GM23338 (cell line): Measurements from ENCODE around the gene SLCO4A1. TPM values are rescaled to one million over a fixed set of nuclear protein-coding genes. Genes with fewer than 3 reads are reported as not detected.

ENCODE experiments used
- ATAC-seq: fragments of 200-7000 bp; cut with Tn5 transposase; 3 replicates; pipeline ENCODE4 v1.9.1; 2020
- DNase-seq: peaks from one replicate; pipeline ENCODE4 v3.0.0-alpha.2; 2015; ENCODE audit warnings: low spot score
- H2AFZ ChIP-seq: fragments of 200-600 bp; sonication (generic); 2 replicates; pipeline ENCODE4 v1.8.0; 2016; ENCODE audit warnings: antibody characterized with exemption, mild to moderate bottlenecking, moderate library complexity
- H3F3A ChIP-seq: fragments of 200-600 bp; sonication (generic); replicated peaks from 2 replicates; pipeline ENCODE4 v1.8.0; 2017; ENCODE audit warnings: antibody characterized with exemption, mixed run types, low read depth
- H3K27ac ChIP-seq: fragments of 200-600 bp; sonication (generic); 2 replicates; pipeline ENCODE4 v1.6.1; 2016; ENCODE audit warnings: low read depth
- H3K27me3 ChIP-seq: fragments of 200-600 bp; sonication (generic); 2 replicates; pipeline ENCODE4 v1.8.0; 2016; ENCODE audit warnings: mild to moderate bottlenecking, mixed run types, moderate library complexity; ENCODE audit not compliant: insufficient read depth
- H3K36me3 ChIP-seq: fragments of 200-600 bp; sonication (generic); 2 replicates; pipeline ENCODE4 v1.8.0; 2016; ENCODE audit warnings: mild to moderate bottlenecking; ENCODE audit not compliant: insufficient read depth
- H3K4me1 ChIP-seq: fragments of 200-600 bp; sonication (generic); 2 replicates; pipeline ENCODE4 v1.8.0; 2016; ENCODE audit warnings: mild to moderate bottlenecking, moderate library complexity; ENCODE audit not compliant: insufficient read depth
- H3K4me2 ChIP-seq: fragments of 200-600 bp; sonication (generic); 2 replicates; pipeline ENCODE4 v1.7.1; 2017; ENCODE audit warnings: mixed run types
- H3K4me3 ChIP-seq: fragments of 200-600 bp; sonication (generic); 2 replicates; pipeline ENCODE4 v1.6.1; 2016; ENCODE audit warnings: mixed run types
- H3K79me2 ChIP-seq: fragments of 200-600 bp; sonication (generic); replicated peaks from 2 replicates; pipeline ENCODE4 v1.8.0; 2017; ENCODE audit warnings: mild to moderate bottlenecking; ENCODE audit not compliant: insufficient read depth
- H3K9me2 ChIP-seq: fragments of 200-600 bp; sonication (generic); 2 replicates; pipeline ENCODE4 v1.8.0; 2017; ENCODE audit not compliant: insufficient read depth
- H4K20me1 ChIP-seq: fragments of 200-600 bp; sonication (generic); replicated peaks from 2 replicates; pipeline ENCODE4 v1.8.0; 2017; ENCODE audit warnings: mild to moderate bottlenecking; ENCODE audit not compliant: insufficient read depth
- H3K27ac Mint-ChIP-seq: 2 replicates; pipeline ENCODE4 v1.8.0; 2020; ENCODE audit warnings: inconsistent platforms, mild to moderate bottlenecking, moderate library complexity, mixed read lengths
- H3K27me3 Mint-ChIP-seq: 3 replicates; pipeline ENCODE4 v1.8.0; 2022; ENCODE audit warnings: low read depth, mild to moderate bottlenecking, moderate library complexity, mixed read lengths, inconsistent platforms; ENCODE audit not compliant: insufficient read depth, poor library complexity
- H3K36me3 Mint-ChIP-seq: 3 replicates; pipeline ENCODE4 v1.8.0; 2021; ENCODE audit warnings: low read depth, mild to moderate bottlenecking, inconsistent platforms, moderate library complexity, mixed read lengths
- H3K4me1 Mint-ChIP-seq: 3 replicates; pipeline ENCODE4 v1.8.0; 2020; ENCODE audit warnings: mild to moderate bottlenecking, inconsistent platforms, mixed read lengths
- H3K4me3 Mint-ChIP-seq: 3 replicates; pipeline ENCODE4 v1.8.0; 2021; ENCODE audit warnings: moderate library complexity, mild to moderate bottlenecking, inconsistent platforms, mixed read lengths
- H3K9me3 Mint-ChIP-seq: 3 replicates; pipeline ENCODE4 v1.8.0; 2020; ENCODE audit warnings: moderate library complexity, mild to moderate bottlenecking, inconsistent platforms, mixed read lengths
- EZH2 ChIP-seq: fragments of 200-600 bp; sonication (generic); IDR thresholded peaks from one replicate; pipeline ENCODE4 v1.8.0; 2017; ENCODE audit warnings: antibody characterized with exemption, mild to moderate bottlenecking, low read depth; ENCODE audit not compliant: unreplicated experiment
- EZH2phosphoT487 ChIP-seq: fragments of 200-600 bp; sonication (generic); IDR thresholded peaks from one replicate; pipeline ENCODE4 v1.8.1; 2018; ENCODE audit warnings: antibody characterized with exemption; ENCODE audit not compliant: unreplicated experiment
- JUNB ChIP-seq: IDR thresholded peaks from one replicate; pipeline ENCODE4 v1.6.1; 2016; ENCODE audit warnings: antibody characterized with exemption; ENCODE audit not compliant: unreplicated experiment
- ZNF331 ChIP-seq: fragments of 250-450 bp; sonication (Bioruptor Pico); IDR thresholded peaks from 2 replicates; pipeline ENCODE4 v1.5.0; 2020; ENCODE audit warnings: low read depth, mild to moderate bottlenecking, moderate library complexity
- polyA plus RNA-seq: library from polyadenylated mRNA; unstranded; fragments of >200 nt; fragmentation: Nextera tagmentation; extraction: Ambion mirVana; gene quantifications from 2 replicates; pipeline ENCODE4 v1.2.1, GENCODE V29; 2016
- total RNA-seq: library from RNA; depleted of rRNA; stranded (reverse); fragments of >200 nt; shearing (Covaris generic); gene quantifications from 2 replicates; pipeline ENCODE4 v1.2.3, GENCODE V29; 2014
- TF ChIP-seq, protein P1 (sequence below): fragments of 250-450 bp; sonication (Bioruptor Pico); IDR thresholded peaks from 2 replicates; pipeline ENCODE4 v1.5.0; 2020; ENCODE audit warnings: mild to moderate bottlenecking, moderate library complexity
- TF ChIP-seq, protein P2 (sequence below): IDR thresholded peaks from 2 replicates; pipeline ENCODE4 v1.6.1; 2016; ENCODE audit warnings: antibody characterized with exemption

SLCO4A1 gene
- total and polyA plus RNA-seq, 2 experiments from 2014 or later, result 28.5 to 41.6 TPM

DNA sequence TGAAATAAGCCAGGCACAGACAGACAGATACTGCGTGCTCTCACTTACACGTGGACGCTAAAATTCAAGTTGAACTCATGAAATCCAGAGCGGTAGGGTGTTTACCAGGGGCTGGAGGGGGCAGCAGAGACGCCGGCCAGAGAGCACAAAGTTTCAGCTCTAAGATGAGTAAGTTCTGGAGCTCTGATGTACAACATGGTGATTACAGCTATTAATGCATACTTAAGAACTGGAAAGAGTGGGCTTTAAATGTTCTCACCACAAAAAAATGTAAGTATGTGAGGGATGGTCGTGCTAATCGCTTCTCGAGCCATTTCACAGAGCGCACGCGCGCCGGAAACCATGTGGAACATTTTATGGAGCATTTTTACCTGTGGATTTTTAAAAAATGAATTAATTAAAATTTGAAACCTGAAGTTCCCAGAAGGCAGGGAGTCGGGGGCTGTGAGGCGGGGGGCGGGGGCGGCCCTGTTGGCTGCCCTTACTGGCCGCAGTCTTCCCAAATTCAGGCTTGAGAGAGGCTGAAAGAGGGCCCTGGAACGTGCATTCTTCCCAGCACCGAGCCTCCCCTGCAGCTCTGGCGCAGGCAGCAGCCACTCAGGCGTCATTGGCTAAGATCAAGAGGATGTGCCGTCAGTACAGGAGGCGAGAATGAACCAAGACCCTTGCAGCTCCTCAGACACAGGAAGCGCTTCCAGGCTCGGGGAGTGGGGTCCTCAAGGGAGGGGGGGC, 8.5 kb upstream of the SLCO4A1 start:
- no peak overlapping the region for H3K4me3 ChIP-seq
- H3K27me3 ChIP-seq, result no peaks in the 10 kb centered on the region
- H3K27ac ChIP-seq, result no peak overlapping the region
- Mint-ChIP-seq H3K36me3 (no peaks in the 10 kb centered on the region; the same call in 2 of the 3 replicates), H3K27me3 (peaks cover 7% of the 10 kb centered on the region), H3K9me3 (no peaks in the 10 kb centered on the region), H3K27ac (no peak overlapping the region), H3K4me1 (peaks cover 21% of the 10 kb centered on the region), H3K4me3 (no peak overlapping the region)
- no peak for TF ChIP-seq JUNB
- TF ChIP-seq EZH2, result no peak
- TF ChIP-seq, protein P1, sequence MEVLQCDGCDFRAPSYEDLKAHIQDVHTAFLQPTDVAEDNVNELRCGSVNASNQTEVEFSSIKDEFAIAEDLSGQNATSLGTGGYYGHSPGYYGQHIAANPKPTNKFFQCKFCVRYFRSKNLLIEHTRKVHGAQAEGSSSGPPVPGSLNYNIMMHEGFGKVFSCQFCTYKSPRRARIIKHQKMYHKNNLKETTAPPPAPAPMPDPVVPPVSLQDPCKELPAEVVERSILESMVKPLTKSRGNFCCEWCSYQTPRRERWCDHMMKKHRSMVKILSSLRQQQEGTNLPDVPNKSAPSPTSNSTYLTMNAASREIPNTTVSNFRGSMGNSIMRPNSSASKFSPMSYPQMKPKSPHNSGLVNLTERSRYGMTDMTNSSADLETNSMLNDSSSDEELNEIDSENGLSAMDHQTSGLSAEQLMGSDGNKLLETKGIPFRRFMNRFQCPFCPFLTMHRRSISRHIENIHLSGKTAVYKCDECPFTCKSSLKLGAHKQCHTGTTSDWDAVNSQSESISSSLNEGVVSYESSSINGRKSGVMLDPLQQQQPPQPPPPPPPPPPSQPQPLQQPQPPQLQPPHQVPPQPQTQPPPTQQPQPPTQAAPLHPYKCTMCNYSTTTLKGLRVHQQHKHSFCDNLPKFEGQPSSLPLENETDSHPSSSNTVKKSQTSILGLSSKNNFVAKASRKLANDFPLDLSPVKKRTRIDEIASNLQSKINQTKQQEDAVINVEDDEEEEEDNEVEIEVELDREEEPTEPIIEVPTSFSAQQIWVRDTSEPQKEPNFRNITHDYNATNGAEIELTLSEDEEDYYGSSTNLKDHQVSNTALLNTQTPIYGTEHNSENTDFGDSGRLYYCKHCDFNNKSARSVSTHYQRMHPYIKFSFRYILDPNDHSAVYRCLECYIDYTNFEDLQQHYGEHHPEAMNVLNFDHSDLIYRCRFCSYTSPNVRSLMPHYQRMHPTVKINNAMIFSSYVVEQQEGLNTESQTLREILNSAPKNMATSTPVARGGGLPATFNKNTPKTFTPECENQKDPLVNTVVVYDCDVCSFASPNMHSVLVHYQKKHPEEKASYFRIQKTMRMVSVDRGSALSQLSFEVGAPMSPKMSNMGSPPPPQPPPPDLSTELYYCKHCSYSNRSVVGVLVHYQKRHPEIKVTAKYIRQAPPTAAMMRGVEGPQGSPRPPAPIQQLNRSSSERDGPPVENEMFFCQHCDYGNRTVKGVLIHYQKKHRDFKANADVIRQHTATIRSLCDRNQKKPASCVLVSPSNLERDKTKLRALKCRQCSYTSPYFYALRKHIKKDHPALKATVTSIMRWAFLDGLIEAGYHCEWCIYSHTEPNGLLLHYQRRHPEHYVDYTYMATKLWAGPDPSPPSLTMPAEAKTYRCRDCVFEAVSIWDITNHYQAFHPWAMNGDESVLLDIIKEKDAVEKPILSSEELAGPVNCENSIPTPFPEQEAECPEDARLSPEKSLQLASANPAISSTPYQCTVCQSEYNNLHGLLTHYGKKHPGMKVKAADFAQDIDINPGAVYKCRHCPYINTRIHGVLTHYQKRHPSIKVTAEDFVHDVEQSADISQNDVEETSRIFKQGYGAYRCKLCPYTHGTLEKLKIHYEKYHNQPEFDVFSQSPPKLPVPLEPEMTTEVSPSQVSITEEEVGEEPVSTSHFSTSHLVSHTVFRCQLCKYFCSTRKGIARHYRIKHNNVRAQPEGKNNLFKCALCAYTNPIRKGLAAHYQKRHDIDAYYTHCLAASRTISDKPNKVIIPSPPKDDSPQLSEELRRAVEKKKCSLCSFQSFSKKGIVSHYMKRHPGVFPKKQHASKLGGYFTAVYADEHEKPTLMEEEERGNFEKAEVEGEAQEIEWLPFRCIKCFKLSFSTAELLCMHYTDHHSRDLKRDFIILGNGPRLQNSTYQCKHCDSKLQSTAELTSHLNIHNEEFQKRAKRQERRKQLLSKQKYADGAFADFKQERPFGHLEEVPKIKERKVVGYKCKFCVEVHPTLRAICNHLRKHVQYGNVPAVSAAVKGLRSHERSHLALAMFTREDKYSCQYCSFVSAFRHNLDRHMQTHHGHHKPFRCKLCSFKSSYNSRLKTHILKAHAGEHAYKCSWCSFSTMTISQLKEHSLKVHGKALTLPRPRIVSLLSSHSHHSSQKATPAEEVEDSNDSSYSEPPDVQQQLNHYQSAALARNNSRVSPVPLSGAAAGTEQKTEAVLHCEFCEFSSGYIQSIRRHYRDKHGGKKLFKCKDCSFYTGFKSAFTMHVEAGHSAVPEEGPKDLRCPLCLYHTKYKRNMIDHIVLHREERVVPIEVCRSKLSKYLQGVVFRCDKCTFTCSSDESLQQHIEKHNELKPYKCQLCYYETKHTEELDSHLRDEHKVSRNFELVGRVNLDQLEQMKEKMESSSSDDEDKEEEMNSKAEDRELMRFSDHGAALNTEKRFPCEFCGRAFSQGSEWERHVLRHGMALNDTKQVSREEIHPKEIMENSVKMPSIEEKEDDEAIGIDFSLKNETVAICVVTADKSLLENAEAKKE (CRISPR knock-in tag), result no peak
- TF ChIP-seq, protein P2, sequence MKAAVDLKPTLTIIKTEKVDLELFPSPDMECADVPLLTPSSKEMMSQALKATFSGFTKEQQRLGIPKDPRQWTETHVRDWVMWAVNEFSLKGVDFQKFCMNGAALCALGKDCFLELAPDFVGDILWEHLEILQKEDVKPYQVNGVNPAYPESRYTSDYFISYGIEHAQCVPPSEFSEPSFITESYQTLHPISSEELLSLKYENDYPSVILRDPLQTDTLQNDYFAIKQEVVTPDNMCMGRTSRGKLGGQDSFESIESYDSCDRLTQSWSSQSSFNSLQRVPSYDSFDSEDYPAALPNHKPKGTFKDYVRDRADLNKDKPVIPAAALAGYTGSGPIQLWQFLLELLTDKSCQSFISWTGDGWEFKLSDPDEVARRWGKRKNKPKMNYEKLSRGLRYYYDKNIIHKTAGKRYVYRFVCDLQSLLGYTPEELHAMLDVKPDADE, result no peak
- TF ChIP-seq ZNF331 (CRISPR knock-in tag), result no peak
- no peak for TF ChIP-seq EZH2phosphoT487
- peak overlapping the region; percentile 56; the same call in 1 of the 2 replicates for H2AFZ ChIP-seq
- no peak overlapping the region for H3K4me2 ChIP-seq
- no peak for DNase-seq
- H4K20me1 ChIP-seq, result no peaks in the 10 kb centered on the region
- no peaks in the 10 kb centered on the region for H3F3A ChIP-seq
- H3K4me1 ChIP-seq, result peaks cover 8% of the 10 kb centered on the region; the same call in 1 of the 2 replicates
- no peaks in the 10 kb centered on the region for H3K79me2 ChIP-seq
- H3K9me2 ChIP-seq, result no peaks in the 10 kb centered on the region
- ATAC-seq, result peak; percentile 9; the same call in 2 of the 3 replicates
- H3K36me3 ChIP-seq, result no peaks in the 10 kb centered on the region
